ENCODE results near the gene GPR3.

DNA sequence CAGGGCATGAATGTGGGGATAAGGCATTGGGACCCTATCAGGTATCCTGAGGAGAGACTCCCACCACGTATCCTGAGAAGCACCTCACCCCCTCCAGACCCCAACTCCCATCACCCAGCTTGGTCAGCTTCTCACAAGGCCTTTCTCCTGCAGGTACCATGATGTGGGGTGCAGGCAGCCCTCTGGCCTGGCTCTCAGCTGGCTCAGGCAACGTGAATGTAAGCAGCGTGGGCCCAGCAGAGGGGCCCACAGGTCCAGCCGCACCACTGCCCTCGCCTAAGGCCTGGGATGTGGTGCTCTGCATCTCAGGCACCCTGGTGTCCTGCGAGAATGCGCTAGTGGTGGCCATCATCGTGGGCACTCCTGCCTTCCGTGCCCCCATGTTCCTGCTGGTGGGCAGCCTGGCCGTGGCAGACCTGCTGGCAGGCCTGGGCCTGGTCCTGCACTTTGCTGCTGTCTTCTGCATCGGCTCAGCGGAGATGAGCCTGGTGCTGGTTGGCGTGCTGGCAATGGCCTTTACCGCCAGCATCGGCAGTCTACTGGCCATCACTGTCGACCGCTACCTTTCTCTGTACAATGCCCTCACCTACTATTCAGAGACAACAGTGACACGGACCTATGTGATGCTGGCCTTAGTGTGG, 1.3 kb downstream of the GPR3 start:
- no peak for TF ChIP-seq ZNF24 (IDR thresholded peaks at IDR 0.05)
- no peak for TF ChIP-seq HCFC1 (IDR thresholded peaks at IDR 0.05; ENCODE audit: low read length)
- TF ChIP-seq IKZF2 (IDR thresholded peaks at IDR 0.05) = no peak
- TF ChIP-seq POLR2A (IDR thresholded peaks at IDR 0.05; ENCODE audit: low read depth, low read length) = no peak
- no peak for TF ChIP-seq EZH2 (IDR thresholded peaks at IDR 0.05; ENCODE audit: borderline replicate concordance, control insufficient read depth, low read depth, low read length)
- TF ChIP-seq EGR1 (IDR thresholded peaks at IDR 0.05; ENCODE audit: borderline replicate concordance in 1 of 2, low read depth in 2 of 2, low read length in 2 of 2) = no peak
- TF ChIP-seq SRF (IDR thresholded peaks at IDR 0.05; ENCODE audit: low read depth in 2 of 2, low read length in 2 of 2) = no peak
- TF ChIP-seq NFYB (IDR thresholded peaks at IDR 0.05; ENCODE audit: insufficient read depth, low read depth, low read length) = no peak
- no peak for TF ChIP-seq GATAD2B (conservative IDR thresholded peaks at IDR 0.05; ENCODE audit: low read depth)
- TF ChIP-seq MTA3 (IDR thresholded peaks at IDR 0.05; ENCODE audit: borderline replicate concordance, low read length) = no peak
- TF ChIP-seq YY1 (IDR thresholded peaks at IDR 0.05; ENCODE audit: low read depth, low read length) = no peak
- TF ChIP-seq, protein P1, sequence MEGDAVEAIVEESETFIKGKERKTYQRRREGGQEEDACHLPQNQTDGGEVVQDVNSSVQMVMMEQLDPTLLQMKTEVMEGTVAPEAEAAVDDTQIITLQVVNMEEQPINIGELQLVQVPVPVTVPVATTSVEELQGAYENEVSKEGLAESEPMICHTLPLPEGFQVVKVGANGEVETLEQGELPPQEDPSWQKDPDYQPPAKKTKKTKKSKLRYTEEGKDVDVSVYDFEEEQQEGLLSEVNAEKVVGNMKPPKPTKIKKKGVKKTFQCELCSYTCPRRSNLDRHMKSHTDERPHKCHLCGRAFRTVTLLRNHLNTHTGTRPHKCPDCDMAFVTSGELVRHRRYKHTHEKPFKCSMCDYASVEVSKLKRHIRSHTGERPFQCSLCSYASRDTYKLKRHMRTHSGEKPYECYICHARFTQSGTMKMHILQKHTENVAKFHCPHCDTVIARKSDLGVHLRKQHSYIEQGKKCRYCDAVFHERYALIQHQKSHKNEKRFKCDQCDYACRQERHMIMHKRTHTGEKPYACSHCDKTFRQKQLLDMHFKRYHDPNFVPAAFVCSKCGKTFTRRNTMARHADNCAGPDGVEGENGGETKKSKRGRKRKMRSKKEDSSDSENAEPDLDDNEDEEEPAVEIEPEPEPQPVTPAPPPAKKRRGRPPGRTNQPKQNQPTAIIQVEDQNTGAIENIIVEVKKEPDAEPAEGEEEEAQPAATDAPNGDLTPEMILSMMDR (IDR thresholded peaks at IDR 0.05 in 2 of 3, conservative IDR thresholded peaks at IDR 0.05 in 1 of 3; ENCODE audit: control insufficient read depth in 2 of 3, extremely low read depth in 1 of 3, insufficient read depth in 1 of 3, low read depth in 3 of 3, low read length in 3 of 3) = no peak
- no peak for TF ChIP-seq POLR2AphosphoS5 (IDR thresholded peaks at IDR 0.05; ENCODE audit: low read length)
- TF ChIP-seq, protein P2, sequence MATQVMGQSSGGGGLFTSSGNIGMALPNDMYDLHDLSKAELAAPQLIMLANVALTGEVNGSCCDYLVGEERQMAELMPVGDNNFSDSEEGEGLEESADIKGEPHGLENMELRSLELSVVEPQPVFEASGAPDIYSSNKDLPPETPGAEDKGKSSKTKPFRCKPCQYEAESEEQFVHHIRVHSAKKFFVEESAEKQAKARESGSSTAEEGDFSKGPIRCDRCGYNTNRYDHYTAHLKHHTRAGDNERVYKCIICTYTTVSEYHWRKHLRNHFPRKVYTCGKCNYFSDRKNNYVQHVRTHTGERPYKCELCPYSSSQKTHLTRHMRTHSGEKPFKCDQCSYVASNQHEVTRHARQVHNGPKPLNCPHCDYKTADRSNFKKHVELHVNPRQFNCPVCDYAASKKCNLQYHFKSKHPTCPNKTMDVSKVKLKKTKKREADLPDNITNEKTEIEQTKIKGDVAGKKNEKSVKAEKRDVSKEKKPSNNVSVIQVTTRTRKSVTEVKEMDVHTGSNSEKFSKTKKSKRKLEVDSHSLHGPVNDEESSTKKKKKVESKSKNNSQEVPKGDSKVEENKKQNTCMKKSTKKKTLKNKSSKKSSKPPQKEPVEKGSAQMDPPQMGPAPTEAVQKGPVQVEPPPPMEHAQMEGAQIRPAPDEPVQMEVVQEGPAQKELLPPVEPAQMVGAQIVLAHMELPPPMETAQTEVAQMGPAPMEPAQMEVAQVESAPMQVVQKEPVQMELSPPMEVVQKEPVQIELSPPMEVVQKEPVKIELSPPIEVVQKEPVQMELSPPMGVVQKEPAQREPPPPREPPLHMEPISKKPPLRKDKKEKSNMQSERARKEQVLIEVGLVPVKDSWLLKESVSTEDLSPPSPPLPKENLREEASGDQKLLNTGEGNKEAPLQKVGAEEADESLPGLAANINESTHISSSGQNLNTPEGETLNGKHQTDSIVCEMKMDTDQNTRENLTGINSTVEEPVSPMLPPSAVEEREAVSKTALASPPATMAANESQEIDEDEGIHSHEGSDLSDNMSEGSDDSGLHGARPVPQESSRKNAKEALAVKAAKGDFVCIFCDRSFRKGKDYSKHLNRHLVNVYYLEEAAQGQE (IDR thresholded peaks at IDR 0.05; ENCODE audit: low read depth, low read length) = no peak
